ENCODE results near the gene RPAP2.
A peak's percentile ranks its signal among the peaks of the same experiment; 100 is the strongest.
"Not testable (repeated sequence)": the region's sequence is repeated elsewhere in the genome, so short reads cannot be mapped to it uniquely, and the experiment has no call there.

Gene RPAP2

GRCh38 chr1:92298573-92299476 lies at the start of gene RPAP2, which contains the start of gene GLMN:
TSS of gene RPAP2 (plus strand) at chr1:92299059. CDS start at chr1:92299074, 15 bp downstream.
TSS of gene GLMN (minus strand) at chr1:92298987. CDS start at chr1:92297999, 988 bp downstream.
- Histone ChIP-seq H3K4me2 (ENCODE audit: low read length) (peak within 1 kb of the TSS; percentile 73), H3K9me3 (ENCODE audit: control insufficient read depth, low read length) (no peaks in the 10 kb centered on the region), H3K4me3 (ENCODE audit: low read depth, low read length) (peak within 1 kb of the TSS; percentile 76), H2AFZ (peak within 1 kb of the TSS; percentile 72), H3K36me3 (ENCODE audit: control insufficient read depth, insufficient read depth, low read length) (no peaks in the 10 kb centered on the region), H3K27me3 (ENCODE audit: control insufficient read depth, insufficient read depth, low read length) (no peaks in the 10 kb centered on the region), H3K27ac (peak within 1 kb of the TSS; percentile 77), H3K4me1 (no peaks in the 10 kb centered on the region), H3K79me2 (no peaks in the 10 kb centered on the region), H3K9ac (peak within 1 kb of the TSS; percentile 56)
- TF ChIP-seq CTCF (IDR thresholded peaks at IDR 0.05): peak; percentile 7

- H3K36me3 ChIP-seq (ENCODE audit: control insufficient read depth, insufficient read depth, low read length); H3K27me3 ChIP-seq (ENCODE audit: control insufficient read depth, insufficient read depth, low read length); H3K79me2 ChIP-seq; H3K9me3 ChIP-seq (ENCODE audit: control insufficient read depth, low read length); H3K4me2 ChIP-seq (ENCODE audit: low read length); H3K4me3 ChIP-seq (ENCODE audit: low read depth, low read length); H3K9ac ChIP-seq; H3K4me1 ChIP-seq; H3K27ac ChIP-seq; H2AFZ ChIP-seq: not testable (repeated sequence)
Measured at GRCh38 chr1:92254714-92255113, 44.1 kb upstream of the RPAP2 start.

GRCh38 chr1:92259350-92259749 lies 39.5 kb upstream of the RPAP2 start:
- no peaks in the 10 kb centered on the region for H3K27me3 ChIP-seq (ENCODE audit: control insufficient read depth, insufficient read depth, low read length)
- no peak overlapping the region for H3K9ac ChIP-seq
- no peak overlapping the region for H3K27ac ChIP-seq
- H2AFZ ChIP-seq: no peak overlapping the region
- no peaks in the 10 kb centered on the region for H3K9me3 ChIP-seq (ENCODE audit: control insufficient read depth, low read length)
- H3K4me2 ChIP-seq (ENCODE audit: low read length): no peak overlapping the region
- no peaks in the 10 kb centered on the region for H3K79me2 ChIP-seq
- no peak overlapping the region for H3K4me3 ChIP-seq (ENCODE audit: low read depth, low read length)
- no peaks in the 10 kb centered on the region for H3K36me3 ChIP-seq (ENCODE audit: control insufficient read depth, insufficient read depth, low read length)
- no peak for TF ChIP-seq CTCF (IDR thresholded peaks at IDR 0.05)
- no peaks in the 10 kb centered on the region for H3K4me1 ChIP-seq

- Histone ChIP-seq H3K9me3 (ENCODE audit: control insufficient read depth, low read length) (no peaks in the 10 kb centered on the region), H3K79me2 (no peaks in the 10 kb centered on the region), H3K4me3 (ENCODE audit: low read depth, low read length) (no peak overlapping the region), H2AFZ (no peak overlapping the region), H3K9ac (no peak overlapping the region), H3K4me2 (ENCODE audit: low read length) (no peak overlapping the region), H3K27me3 (ENCODE audit: control insufficient read depth, insufficient read depth, low read length) (no peaks in the 10 kb centered on the region), H3K4me1 (no peaks in the 10 kb centered on the region), H3K36me3 (ENCODE audit: control insufficient read depth, insufficient read depth, low read length) (no peaks in the 10 kb centered on the region), H3K27ac (no peak overlapping the region)
- no peak for TF ChIP-seq CTCF (IDR thresholded peaks at IDR 0.05)
Measured at GRCh38 chr1:92262516-92262915, 36.3 kb upstream of the RPAP2 start.

GRCh38 chr1:92273039-92273438 lies 25.8 kb upstream of the RPAP2 start:
- Histone ChIP-seq H3K4me3 (ENCODE audit: low read depth, low read length) (no peak overlapping the region), H3K36me3 (ENCODE audit: control insufficient read depth, insufficient read depth, low read length) (no peaks in the 10 kb centered on the region), H3K9me3 (ENCODE audit: control insufficient read depth, low read length) (no peaks in the 10 kb centered on the region), H3K27ac (no peak overlapping the region), H3K4me1 (no peaks in the 10 kb centered on the region), H3K4me2 (ENCODE audit: low read length) (no peak overlapping the region), H3K79me2 (no peaks in the 10 kb centered on the region), H2AFZ (no peak overlapping the region), H3K27me3 (ENCODE audit: control insufficient read depth, insufficient read depth, low read length) (no peaks in the 10 kb centered on the region), H3K9ac (no peak overlapping the region)
- TF ChIP-seq CTCF (IDR thresholded peaks at IDR 0.05): no peak

All from parathyroid adenoma (tissue), 2 donors.